SK-N-SH treated with all-trans-retinoic acid at 6 μM for 48 hours (cell line): Measurements from ENCODE around the gene TCF7.

Experiments
- ATAC-seq: fragments of 200-7000 bp; cut with Tn5 transposase; 3 replicates; pipeline ENCODE4 v1.9.1; 2020; ENCODE audit warnings: mild to moderate bottlenecking, moderate library complexity
- ARNTL ChIP-seq: fragments of 450-650 bp; formaldehyde crosslinking; IDR thresholded peaks from 2 replicates; pipeline ENCODE4 v1.5.0; 2020; ENCODE audit warnings: low read depth, mild to moderate bottlenecking, moderate library complexity, borderline replicate concordance
- BACH2 ChIP-seq: fragments of 250-450 bp; sonication (Bioruptor Pico); IDR thresholded peaks from 2 replicates; pipeline ENCODE4 v1.9.0; 2021; ENCODE audit warnings: mild to moderate bottlenecking, borderline replicate concordance
- CREB5 ChIP-seq: fragments of 250-450 bp; sonication (Bioruptor Pico); IDR thresholded peaks from 2 replicates; pipeline ENCODE4 v1.5.1; 2020; ENCODE audit warnings: low read depth, mild to moderate bottlenecking, moderate library complexity
- CSDC2 ChIP-seq: fragments of 250-450 bp; sonication (Bioruptor Pico); IDR thresholded peaks from 2 replicates; pipeline ENCODE4 v1.5.0; 2020; ENCODE audit warnings: mild to moderate bottlenecking, moderate library complexity
- CSRNP3 ChIP-seq: fragments of 250-450 bp; sonication (Bioruptor Pico); IDR thresholded peaks from 2 replicates; pipeline ENCODE4 v1.5.1; 2021; ENCODE audit warnings: mild to moderate bottlenecking, moderate library complexity
- ESRRG ChIP-seq: fragments of 250-450 bp; sonication (Bioruptor Pico); IDR thresholded peaks from 2 replicates; pipeline ENCODE4 v1.6.1; 2021; ENCODE audit warnings: mild to moderate bottlenecking
- ISL1 ChIP-seq: fragments of 250-450 bp; sonication (Bioruptor Pico); IDR thresholded peaks from 2 replicates; pipeline ENCODE4 v2.1.2; 2022; ENCODE audit warnings: mild to moderate bottlenecking, moderate library complexity
- PATZ1 ChIP-seq: fragments of 250-450 bp; sonication (Bioruptor Pico); IDR thresholded peaks from 2 replicates; pipeline ENCODE4 v1.8.0; 2020; ENCODE audit warnings: mild to moderate bottlenecking, moderate library complexity, borderline replicate concordance
- POU6F1 ChIP-seq: fragments of 250-450 bp; sonication (Bioruptor Pico); IDR thresholded peaks from 2 replicates; pipeline ENCODE4 v1.8.0; 2021; ENCODE audit warnings: low read depth, mild to moderate bottlenecking, moderate library complexity, borderline replicate concordance
- RARB ChIP-seq: fragments of 250-450 bp; sonication (Bioruptor Pico); IDR thresholded peaks from 2 replicates; pipeline ENCODE4 v1.8.0; 2021; ENCODE audit warnings: mild to moderate bottlenecking, moderate library complexity
- SNAI2 ChIP-seq: fragments of 250-450 bp; sonication (Bioruptor Pico); IDR thresholded peaks from 2 replicates; pipeline ENCODE4 v1.5.0; 2020; ENCODE audit warnings: mild to moderate bottlenecking, moderate library complexity
- TCF4 ChIP-seq: fragments of 250-450 bp; sonication (Bioruptor Pico); IDR thresholded peaks from 2 replicates; pipeline ENCODE4 v1.8.0; 2021; ENCODE audit warnings: mild to moderate bottlenecking, moderate library complexity, borderline replicate concordance
- TOX ChIP-seq: fragments of 250-450 bp; sonication (Bioruptor Pico); IDR thresholded peaks from 2 replicates; pipeline ENCODE4 v1.8.0; 2021; ENCODE audit warnings: mild to moderate bottlenecking, moderate library complexity, borderline replicate concordance
- TSHZ2 ChIP-seq: fragments of 250-450 bp; sonication (Bioruptor Pico); IDR thresholded peaks from 2 replicates; pipeline ENCODE4 v1.5.0; 2020; ENCODE audit warnings: mild to moderate bottlenecking, moderate library complexity
- ZC3H10 ChIP-seq: fragments of 250-450 bp; sonication (Bioruptor Pico); IDR thresholded peaks from 2 replicates; pipeline ENCODE4 v1.5.1; 2021; ENCODE audit warnings: mild to moderate bottlenecking, moderate library complexity
- ZFP3 ChIP-seq: fragments of 250-450 bp; sonication (Bioruptor Pico); IDR thresholded peaks from 2 replicates; pipeline ENCODE4 v1.5.0; 2020; ENCODE audit warnings: mild to moderate bottlenecking, moderate library complexity
- ZFP30 ChIP-seq: fragments of 450-650 bp; formaldehyde crosslinking; IDR thresholded peaks from 2 replicates; pipeline ENCODE4 v1.5.0; 2022; ENCODE audit warnings: mild to moderate bottlenecking, moderate library complexity
- ZNF565 ChIP-seq: fragments of 450-650 bp; formaldehyde crosslinking; conservative IDR thresholded peaks from 2 replicates; pipeline ENCODE4 v1.5.0; 2020; ENCODE audit warnings: low read depth, mild to moderate bottlenecking, moderate library complexity
- ZNF70 ChIP-seq: fragments of 450-650 bp; formaldehyde crosslinking; IDR thresholded peaks from 2 replicates; pipeline ENCODE4 v1.5.0; 2020; ENCODE audit warnings: mild to moderate bottlenecking, moderate library complexity
- ZNF8 ChIP-seq: fragments of 450-650 bp; formaldehyde crosslinking; IDR thresholded peaks from 2 replicates; pipeline ENCODE4 v1.5.0; 2020; ENCODE audit warnings: mild to moderate bottlenecking, moderate library complexity

Gene TCF7

GRCh38 chr5:134085411-134085810 is 29.1 kb upstream of the TCF7 start:
- ATAC-seq, result no peak
- TF ChIP-seq BACH2 (CRISPR knock-in tag), result no peak
- no peak for TF ChIP-seq RARB (CRISPR knock-in tag)
- no peak for TF ChIP-seq ZFP30 (CRISPR knock-in tag)
- TF ChIP-seq CREB5 (CRISPR knock-in tag), result no peak
- TF ChIP-seq CSDC2 (CRISPR knock-in tag), result no peak
- TF ChIP-seq ZFP3 (CRISPR knock-in tag), result no peak
- TF ChIP-seq ESRRG (CRISPR knock-in tag), result no peak

GRCh38 chr5:134086225-134086942 is 28.1 kb upstream of the TCF7 start:
- TF ChIP-seq RARB (CRISPR knock-in tag) (no peak), TSHZ2 (no peak), TOX (CRISPR knock-in tag) (no peak), CSRNP3 (CRISPR knock-in tag) (no peak), SNAI2 (CRISPR knock-in tag) (no peak), ZNF70 (CRISPR knock-in tag) (no peak), ZNF8 (CRISPR knock-in tag) (no peak), ZC3H10 (CRISPR knock-in tag) (no peak), ARNTL (CRISPR knock-in tag) (no peak), ZFP30 (CRISPR knock-in tag) (no peak), ISL1 (CRISPR knock-in tag) (no peak), BACH2 (CRISPR knock-in tag) (no peak), TCF4 (no peak), PATZ1 (CRISPR knock-in tag) (no peak), ZNF565 (CRISPR knock-in tag) (no peak), ZFP3 (CRISPR knock-in tag) (no peak)

GRCh38 chr5:134086943-134087305 is 27.6 kb upstream of the TCF7 start:
- no peak for ATAC-seq
- TF ChIP-seq CSRNP3 (CRISPR knock-in tag) (no peak), PATZ1 (CRISPR knock-in tag) (no peak), POU6F1 (CRISPR knock-in tag) (no peak), BACH2 (CRISPR knock-in tag) (no peak), ZC3H10 (CRISPR knock-in tag) (no peak)

More at GRCh38 chr5:134086225-134086942, 28.1 kb upstream of the TCF7 start:
- no peak for ATAC-seq
